Omental fat pad (tissue), 4 donors: Measurements from ENCODE around the gene ALDH7A1. TPM values are rescaled to one million over a fixed set of nuclear protein-coding genes. Genes with fewer than 3 reads are reported as not detected.

Experiments
- ATAC-seq: fragments of 150-250 bp; one replicate; pipeline ENCODE4 v1.9.1; 2016; ENCODE audit warnings: mild to moderate bottlenecking, moderate library complexity; ENCODE audit not compliant: low FRiP score
- DNase-seq: peaks from one replicate; pipeline ENCODE4 v3.0.0-alpha.2; 2019; ENCODE audit warnings: low spot score
- total RNA-seq, 4 donors: library from RNA; depleted of rRNA; stranded (reverse); fragments of >200 nt; gene quantifications; one replicate each; pipeline ENCODE4 v1.1.0, GENCODE V29; 2016
- TF ChIP-seq, protein P1 (sequence below), 3 donors: fragments of 450-650 bp; IDR thresholded peaks; one replicate each; pipeline ENCODE4 v1.5.1; 2016 to 2017; ENCODE audit warnings: antibody characterized with exemption in 3 of 3, mild to moderate bottlenecking in 3 of 3, moderate library complexity in 2 of 3

Gene ALDH7A1
- total RNA-seq, 4 donors from 2014 or later, result 14.8 to 32.6 (median 17.9) TPM

DNA sequence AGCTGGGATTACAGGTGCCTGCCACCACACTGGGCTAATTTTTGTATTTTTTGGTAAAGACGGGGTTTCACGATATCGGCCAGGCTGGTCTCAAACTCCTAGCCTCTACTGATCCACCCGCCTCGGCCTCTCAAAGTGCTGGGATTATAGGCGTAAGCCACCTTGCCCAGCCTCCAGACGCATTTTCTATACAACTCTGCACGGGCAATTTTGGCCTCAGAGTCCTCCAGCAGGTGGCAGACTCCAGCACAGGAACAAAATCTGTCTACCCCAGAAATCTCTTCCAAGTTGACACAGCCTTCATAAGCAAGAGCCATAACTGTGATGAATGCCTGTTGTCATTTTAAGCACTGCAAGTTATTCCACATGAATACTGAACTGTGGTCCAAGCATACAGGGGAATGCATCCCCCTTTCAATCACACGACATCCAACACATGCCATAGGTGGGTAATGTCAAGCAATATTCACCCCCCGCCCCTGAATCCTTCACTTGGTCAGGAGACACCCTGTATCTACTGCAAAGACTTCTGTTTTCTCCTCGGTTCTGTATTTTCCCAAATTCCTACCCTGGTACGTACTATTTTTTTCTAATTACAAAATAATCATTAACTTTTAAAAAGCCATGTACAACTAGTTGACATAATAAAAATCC is 50.8 kb downstream of the ALDH7A1 start:
- ATAC-seq (no peak), DNase-seq (no peak)
- TF ChIP-seq, protein P1, sequence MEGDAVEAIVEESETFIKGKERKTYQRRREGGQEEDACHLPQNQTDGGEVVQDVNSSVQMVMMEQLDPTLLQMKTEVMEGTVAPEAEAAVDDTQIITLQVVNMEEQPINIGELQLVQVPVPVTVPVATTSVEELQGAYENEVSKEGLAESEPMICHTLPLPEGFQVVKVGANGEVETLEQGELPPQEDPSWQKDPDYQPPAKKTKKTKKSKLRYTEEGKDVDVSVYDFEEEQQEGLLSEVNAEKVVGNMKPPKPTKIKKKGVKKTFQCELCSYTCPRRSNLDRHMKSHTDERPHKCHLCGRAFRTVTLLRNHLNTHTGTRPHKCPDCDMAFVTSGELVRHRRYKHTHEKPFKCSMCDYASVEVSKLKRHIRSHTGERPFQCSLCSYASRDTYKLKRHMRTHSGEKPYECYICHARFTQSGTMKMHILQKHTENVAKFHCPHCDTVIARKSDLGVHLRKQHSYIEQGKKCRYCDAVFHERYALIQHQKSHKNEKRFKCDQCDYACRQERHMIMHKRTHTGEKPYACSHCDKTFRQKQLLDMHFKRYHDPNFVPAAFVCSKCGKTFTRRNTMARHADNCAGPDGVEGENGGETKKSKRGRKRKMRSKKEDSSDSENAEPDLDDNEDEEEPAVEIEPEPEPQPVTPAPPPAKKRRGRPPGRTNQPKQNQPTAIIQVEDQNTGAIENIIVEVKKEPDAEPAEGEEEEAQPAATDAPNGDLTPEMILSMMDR (IDR thresholded peaks at IDR 0.05), result no peak

DNA sequence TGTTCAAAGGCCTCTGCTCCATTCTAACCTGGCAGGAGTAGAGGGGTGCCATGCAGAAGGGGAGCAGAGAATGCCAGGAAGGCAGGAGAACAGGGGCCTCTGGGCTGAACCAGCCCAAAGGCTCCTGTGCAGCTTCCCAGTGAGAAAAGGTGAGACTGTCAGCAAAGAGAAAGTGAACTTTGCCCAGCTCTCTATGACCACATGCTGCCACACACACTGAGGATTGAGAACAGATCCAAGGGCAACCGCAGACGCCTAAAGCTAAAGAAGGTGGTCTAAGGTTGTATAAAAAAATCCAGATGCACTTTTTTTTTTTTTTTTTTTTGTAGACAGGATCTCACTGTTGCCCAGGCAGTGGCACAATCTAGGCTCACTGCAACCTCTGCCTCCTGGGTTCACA is 51.4 kb downstream of the ALDH7A1 start:
- DNase-seq, result no peak
- TF ChIP-seq, protein P1 (IDR thresholded peaks at IDR 0.05), result no peak
- ATAC-seq, result no peak

DNA sequence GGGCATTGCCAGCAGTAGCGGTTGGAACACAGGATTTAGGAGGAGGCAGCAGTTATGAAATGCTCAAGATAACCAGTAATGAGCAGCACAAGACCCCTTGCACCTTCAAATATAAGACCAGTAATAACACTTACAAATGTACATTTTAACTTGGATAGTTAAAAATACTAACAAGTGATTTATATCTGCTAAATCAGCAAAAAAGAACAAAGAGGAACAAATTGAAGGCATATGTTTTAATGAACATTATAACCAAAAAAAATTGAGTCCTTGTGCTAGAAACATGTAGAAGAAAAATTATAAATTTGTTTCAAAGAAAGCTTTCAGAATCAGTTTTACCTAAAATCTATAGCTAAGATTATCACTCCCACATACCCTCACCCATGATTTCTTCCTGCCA is 52.0 kb downstream of the ALDH7A1 start:
- TF ChIP-seq, protein P1 (IDR thresholded peaks at IDR 0.05), result no peak
- ATAC-seq (no peak), DNase-seq (no peak)

DNA sequence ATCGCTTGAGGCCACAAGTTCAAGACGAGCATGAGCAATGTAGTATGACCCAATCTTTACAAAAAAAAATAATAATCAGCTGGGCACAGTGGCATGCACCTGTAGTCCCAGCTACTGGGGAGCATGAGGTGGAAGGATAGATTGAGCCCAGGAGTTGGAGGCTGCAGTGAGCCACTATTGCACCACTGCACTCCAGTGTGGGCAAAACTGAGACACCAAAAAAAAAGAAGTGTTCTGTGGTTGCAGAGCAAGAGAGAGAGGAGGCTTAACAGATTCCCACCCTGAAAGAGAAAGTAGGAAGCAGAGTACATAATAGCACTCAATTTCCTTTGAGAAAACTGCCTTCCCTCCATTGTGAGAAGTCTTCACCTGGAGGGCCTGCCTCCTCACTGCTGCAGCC is 52.6 kb downstream of the ALDH7A1 start:
- ATAC-seq, result no peak
- TF ChIP-seq, protein P1 (IDR thresholded peaks at IDR 0.05), result no peak

DNA sequence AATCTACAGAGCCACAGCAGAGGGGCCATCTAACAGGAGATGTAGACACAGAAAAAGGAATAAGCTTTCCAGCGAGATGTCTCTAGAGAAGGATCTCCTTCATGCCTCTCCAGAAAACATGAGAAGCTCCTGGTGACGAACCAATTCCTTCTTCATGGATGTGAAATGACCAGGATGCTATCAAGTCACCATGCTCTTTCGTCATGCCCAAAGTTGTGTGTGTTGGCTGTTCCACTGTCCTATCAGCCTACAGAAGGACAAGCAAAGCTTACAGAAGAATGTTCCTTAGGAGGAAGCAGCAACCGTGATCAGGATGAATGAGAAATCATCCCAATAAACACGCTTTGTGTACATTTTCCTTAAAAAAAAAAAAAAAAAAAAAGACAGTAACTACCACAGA is 54.4 kb downstream of the ALDH7A1 start:
- DNase-seq (no peak), ATAC-seq (no peak)
- TF ChIP-seq, protein P1 (IDR thresholded peaks at IDR 0.05), result no peak

More for the DNA sequence above, 52.6 kb downstream of the ALDH7A1 start:
- no peak for DNase-seq

DNA sequence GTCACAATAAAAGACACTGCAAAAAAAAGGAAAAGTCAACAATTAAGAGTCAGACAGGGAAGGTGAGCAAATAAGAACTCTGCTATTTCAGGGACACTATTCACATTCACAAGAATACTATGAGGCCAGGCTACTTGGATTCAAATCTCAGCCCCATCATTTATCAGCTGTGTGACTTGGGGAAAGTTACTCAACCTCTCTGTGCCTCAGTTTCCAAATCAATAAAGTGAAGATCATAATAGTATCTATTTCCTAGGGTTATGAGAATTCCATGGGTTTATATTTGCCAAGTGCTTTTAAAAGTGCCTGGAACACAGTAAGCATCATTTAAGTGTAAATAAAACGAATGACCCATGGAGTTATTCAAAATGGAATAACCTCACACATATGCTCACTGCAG is 56.4 kb downstream of the ALDH7A1 start:
- TF ChIP-seq, protein P1 (IDR thresholded peaks at IDR 0.05), result no peak
- ATAC-seq (no peak), DNase-seq (no peak)

DNA sequence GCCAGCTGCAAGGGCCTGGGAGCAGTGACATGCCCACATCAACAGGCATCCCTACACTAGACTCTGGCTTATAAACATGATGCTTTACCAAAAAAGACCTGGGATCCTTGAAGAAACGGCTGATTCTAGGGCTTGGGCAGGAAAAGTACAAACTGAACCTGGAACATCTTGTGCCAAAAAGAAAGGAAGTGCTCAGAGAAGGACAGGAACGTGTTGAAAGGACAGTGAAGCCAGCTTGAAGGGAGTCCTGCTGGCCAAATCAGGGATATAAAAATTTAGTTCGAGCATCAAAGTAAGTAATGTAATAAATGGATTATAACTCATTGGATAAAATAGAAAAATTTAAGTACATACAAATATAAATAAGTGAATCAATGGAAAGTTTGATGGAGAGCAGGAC is 58.1 kb downstream of the ALDH7A1 start:
- TF ChIP-seq, protein P1 (IDR thresholded peaks at IDR 0.05), result no peak
- DNase-seq, result no peak
- no peak for ATAC-seq
